Measurements from ENCODE around the gene BCAT1.

DNA sequence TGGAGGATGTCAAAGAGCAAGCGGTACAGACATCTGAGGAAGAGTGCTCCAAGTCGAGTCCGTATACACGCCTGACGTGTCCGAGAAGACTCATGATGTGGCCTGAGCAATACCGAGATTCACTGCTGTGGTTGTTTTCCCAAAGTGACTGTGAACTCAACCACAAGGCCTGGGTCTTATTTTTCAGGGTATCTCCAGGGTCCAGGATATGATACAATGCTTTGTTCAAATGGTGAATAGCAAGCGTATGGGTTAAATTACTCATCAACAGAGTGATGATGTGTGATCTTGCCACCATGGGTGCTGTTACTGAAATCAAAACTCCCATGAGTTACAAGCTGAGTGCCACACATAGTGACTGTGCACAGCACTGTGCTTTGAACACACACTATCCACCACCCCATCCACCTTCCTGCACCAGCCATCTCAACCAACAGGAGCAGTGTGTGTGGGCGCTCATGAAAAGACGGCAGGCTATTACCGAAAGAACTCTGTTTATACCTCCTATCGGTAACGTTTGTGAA lies 109.6 kb downstream of the BCAT1 start:
- TF ChIP-seq CTCF (conservative IDR thresholded peaks at IDR 0.05) (no peak), ZFX (IDR thresholded peaks at IDR 0.05) (no peak)
